Pancreas (tissue), 10 donors: Measurements from ENCODE around the gene NEO1. TPM values are rescaled to one million over a fixed set of nuclear protein-coding genes. Genes with fewer than 3 reads are reported as not detected.

Experiments used
- ATAC-seq, 4 donors: fragments of 200-7000 bp; cut with Tn5 transposase; one replicate each; pipeline versions ENCODE4 v1.8.0 to v1.9.1; 2020; ENCODE audit warnings: mild to moderate bottlenecking in 4 of 4, moderate library complexity in 4 of 4
- DNase-seq, 6 donors: peaks; one replicate each; pipeline ENCODE4 v3.0.0-alpha.2; 2020
- FAIRE-seq: peaks from 2 replicates; lab custom pipeline; 2012; peaks lifted over from hg19 to GRCh38; lab: Jason Lieb, UNC
- H3K27ac ChIP-seq, 4 donors: fragments of 200-600 bp; sonication (generic); 1 replicate in 3 of 4; 2 replicates in 1 of 4; pipeline versions ENCODE4 v1.5.0 to v1.8.0; 2020
- H3K27me3 ChIP-seq, 4 donors: fragments of 200-600 bp; one replicate each; pipeline ENCODE4 v1.8.0; 2021
- H3K36me3 ChIP-seq, 3 donors: fragments of 200-600 bp; sonication (generic) in 1 of 3; one replicate each; pipeline versions ENCODE4 v1.5.0 to v1.8.0; 2020 to 2021
- H3K4me1 ChIP-seq, 3 donors: fragments of 200-600 bp; one replicate each; pipeline ENCODE4 v1.8.0; 2021
- H3K4me3 ChIP-seq, 4 donors: fragments of 200-600 bp; sonication (generic) in 2 of 4; one replicate each; pipeline versions ENCODE4 v1.5.0 to v1.8.0; 2020 to 2021
- H3K9me3 ChIP-seq, 4 donors: fragments of 200-600 bp; one replicate each; pipeline ENCODE4 v1.8.0; 2021
- WGBS, 2 donors: extraction: QIAGEN DNeasy Blood & Tissue Kit; methylation state at CpG; one replicate each; pipeline ENCODE4 v1.1.7; 2013; 5-methylcytosine and 5-hydroxymethylcytosine counted together
- intact Hi-C, 3 donors: fragments of 100-400 bp; cut with DNase I; formaldehyde crosslinking; loops; one replicate each; pipeline versions ENCODE4 v1.11.1 to v1.14.2; 2022
- polyA plus RNA-seq, 2 donors: library from polyadenylated mRNA; stranded (reverse); fragments of 200-250 nt; gene quantifications; one replicate each; pipeline ENCODE4 v1.2.3, GENCODE V29; 2013
- total RNA-seq, 6 donors: library from RNA; stranded (reverse); fragmentation: NEBNext Ultra II Directional in 4 of 6; extraction: Animal tissue kit (Norgen Biotek cat#: 25700) in 4 of 6; gene quantifications; one replicate each; pipeline versions ENCODE4 v1.2.1 to v1.2.4, GENCODE V29; 2021 to 2023
- TF ChIP-seq, protein P1 (sequence below), 4 donors: fragments of 200-600 bp; sonication (generic) in 3 of 4; IDR thresholded peaks; one replicate each; pipeline versions ENCODE4 v1.5.0 to v1.8.0; 2021; ENCODE audit warnings: antibody characterized with exemption in 4 of 4
- donor health status: healthy with polysubstance abuse.
- donor health status: DM: no; HTN: no; CAD: no; lungs with moderate emphysema.
- donor health status: DM: no; HTN: no; CAD: no.
- donor health status: control.
- donor health status: control.
- donor health status: Bipolar disorder and iron deficiency.
- donor health status: DM: yes; HTN: yes; CAD: no.
- donor health status: DM: no; HTN: no; CAD: no.
- donor health status: DM: no; HTN: no; CAD: no.
- donor health status: DM: yes; HTN: yes; CAD: no.

NEO1 gene
- total and polyA plus RNA-seq, 8 donors: 7.1 to 30.7 (median 19.6) TPM

DNA sequence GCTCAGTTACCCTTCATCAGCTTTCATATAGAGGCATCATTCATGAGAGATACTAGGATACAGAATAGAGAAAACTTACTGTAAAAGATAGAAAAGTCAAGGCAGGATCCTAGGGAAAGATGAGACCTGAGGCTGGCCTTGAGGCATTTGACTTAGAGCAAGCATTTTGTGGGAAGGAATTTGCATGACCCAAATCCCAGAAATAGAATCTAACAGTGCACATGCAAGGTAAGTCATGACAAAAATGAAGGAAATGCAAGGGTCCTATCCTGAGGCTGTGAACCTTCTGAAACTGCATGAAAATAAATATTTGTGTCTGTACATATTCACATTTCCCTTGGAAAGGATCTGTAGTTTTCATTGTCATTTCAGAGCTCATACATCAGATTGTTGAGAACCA is 194.2 kb downstream of the NEO1 start:
- H3K4me1 ChIP-seq: no peaks in the 10 kb centered on the region
- no peak overlapping the region for H3K27ac ChIP-seq
- ATAC-seq (no peak), DNase-seq (no peak), FAIRE-seq (no peak)
- TF ChIP-seq, protein P1, sequence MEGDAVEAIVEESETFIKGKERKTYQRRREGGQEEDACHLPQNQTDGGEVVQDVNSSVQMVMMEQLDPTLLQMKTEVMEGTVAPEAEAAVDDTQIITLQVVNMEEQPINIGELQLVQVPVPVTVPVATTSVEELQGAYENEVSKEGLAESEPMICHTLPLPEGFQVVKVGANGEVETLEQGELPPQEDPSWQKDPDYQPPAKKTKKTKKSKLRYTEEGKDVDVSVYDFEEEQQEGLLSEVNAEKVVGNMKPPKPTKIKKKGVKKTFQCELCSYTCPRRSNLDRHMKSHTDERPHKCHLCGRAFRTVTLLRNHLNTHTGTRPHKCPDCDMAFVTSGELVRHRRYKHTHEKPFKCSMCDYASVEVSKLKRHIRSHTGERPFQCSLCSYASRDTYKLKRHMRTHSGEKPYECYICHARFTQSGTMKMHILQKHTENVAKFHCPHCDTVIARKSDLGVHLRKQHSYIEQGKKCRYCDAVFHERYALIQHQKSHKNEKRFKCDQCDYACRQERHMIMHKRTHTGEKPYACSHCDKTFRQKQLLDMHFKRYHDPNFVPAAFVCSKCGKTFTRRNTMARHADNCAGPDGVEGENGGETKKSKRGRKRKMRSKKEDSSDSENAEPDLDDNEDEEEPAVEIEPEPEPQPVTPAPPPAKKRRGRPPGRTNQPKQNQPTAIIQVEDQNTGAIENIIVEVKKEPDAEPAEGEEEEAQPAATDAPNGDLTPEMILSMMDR (IDR thresholded peaks at IDR 0.05): no peak
- intact Hi-C loops: no loop called here
- no peak overlapping the region for H3K4me3 ChIP-seq
- peaks cover 0 to 22% (median 0%) of the 10 kb centered on the region in 3 donors for H3K36me3 ChIP-seq
- no peaks in the 10 kb centered on the region for H3K9me3 ChIP-seq
- H3K27me3 ChIP-seq: no peaks in the 10 kb centered on the region

DNA sequence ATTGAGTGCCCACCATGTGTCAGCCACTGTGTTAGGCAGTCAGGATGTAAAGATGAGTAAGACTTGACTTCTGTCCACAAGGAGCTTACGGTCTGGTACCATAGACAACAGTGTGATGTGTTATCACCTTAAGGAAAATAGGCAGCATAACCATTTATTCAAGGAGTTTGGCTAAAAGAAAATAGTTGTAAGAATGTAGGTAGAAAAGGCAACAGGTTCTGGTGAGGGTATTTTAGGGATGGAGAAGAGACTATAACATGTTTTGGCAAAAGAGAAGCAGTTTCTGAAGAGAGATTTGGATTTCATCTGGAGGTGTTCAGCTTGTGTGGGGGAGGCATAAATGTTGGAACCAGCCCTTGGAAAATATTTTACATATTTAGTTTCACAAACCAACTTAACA is 194.6 kb downstream of the NEO1 start:
- TF ChIP-seq, protein P1 (IDR thresholded peaks at IDR 0.05): no peak
- Histone ChIP-seq H3K9me3 (no peaks in the 10 kb centered on the region), H3K36me3 (peaks cover 0 to 22% (median 0%) of the 10 kb centered on the region in 3 donors), H3K4me1 (no peaks in the 10 kb centered on the region), H3K27ac (no peak overlapping the region), H3K4me3 (no peak overlapping the region), H3K27me3 (no peaks in the 10 kb centered on the region)
- ATAC-seq (no peak), FAIRE-seq (no peak), DNase-seq (no peak)
- WGBS, 2 donors: 95 to 97% methylated on average over 1 of the region's 1 CpG
- intact Hi-C loops: no loop called here

DNA sequence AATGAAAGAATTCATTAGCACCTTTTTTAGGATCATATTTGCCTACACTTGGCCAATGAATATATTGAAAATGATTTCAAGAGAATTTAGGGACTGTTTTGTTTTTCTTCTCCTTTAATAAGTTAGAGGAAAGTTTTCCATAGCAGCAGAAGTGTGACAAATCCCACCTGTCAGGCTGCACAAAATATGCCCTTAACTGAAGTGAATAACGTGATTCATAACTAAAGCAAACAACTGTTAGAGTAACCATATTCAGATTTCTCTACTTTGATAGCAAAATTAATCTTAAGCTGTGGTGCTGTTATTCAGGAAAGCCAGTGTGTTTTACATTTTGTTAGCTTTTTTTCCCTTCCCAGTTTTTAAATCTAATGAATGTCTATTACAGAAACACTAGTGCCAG is 195.1 kb downstream of the NEO1 start:
- whole genome bisulfite sequencing, 2 donors: 46 to 51% methylated on average over 1 of the region's 1 CpG
- intact Hi-C loops: no loop called here

DNA sequence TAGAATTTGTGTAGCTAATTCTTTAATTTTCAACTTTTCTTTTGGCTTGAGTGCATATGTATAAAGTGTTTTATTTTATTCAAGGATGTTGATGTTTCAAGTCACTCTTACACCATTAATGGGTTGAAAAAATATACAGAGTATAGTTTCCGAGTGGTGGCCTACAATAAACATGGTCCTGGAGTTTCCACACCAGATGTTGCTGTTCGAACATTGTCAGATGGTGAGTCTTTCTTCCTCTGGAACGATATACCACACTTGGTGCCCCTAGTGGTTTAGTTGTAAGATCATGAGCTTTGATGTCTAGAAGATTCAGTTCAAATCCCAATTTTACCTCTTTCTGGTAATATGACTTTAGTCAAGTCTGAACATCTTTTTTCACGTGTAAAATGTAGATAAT is 197.2 kb downstream of the NEO1 start:
- WGBS, 2 donors: 91 to 92% methylated on average over 4 of the region's 4 CpGs
- FAIRE-seq (no peak), ATAC-seq (no peak), DNase-seq (no peak)
- no peak overlapping the region for H3K4me3 ChIP-seq
- H3K36me3 ChIP-seq: peaks cover 0 to 26% (median 0%) of the 10 kb centered on the region in 3 donors
- H3K27ac ChIP-seq: no peak overlapping the region
- H3K27me3 ChIP-seq: no peaks in the 10 kb centered on the region
- no peaks in the 10 kb centered on the region for H3K4me1 ChIP-seq
- intact Hi-C loops: no loop called here
- TF ChIP-seq, protein P1 (IDR thresholded peaks at IDR 0.05): no peak
- H3K9me3 ChIP-seq: no peaks in the 10 kb centered on the region

More for the DNA sequence above, 195.1 kb downstream of the NEO1 start:
- Histone ChIP-seq H3K4me1 (no peaks in the 10 kb centered on the region), H3K9me3 (no peaks in the 10 kb centered on the region), H3K27ac (no peak overlapping the region), H3K36me3 (peaks cover 0 to 22% (median 0%) of the 10 kb centered on the region in 3 donors), H3K4me3 (no peak overlapping the region), H3K27me3 (no peaks in the 10 kb centered on the region)
- DNase-seq (no peak), ATAC-seq (no peak), FAIRE-seq (no peak)
- TF ChIP-seq, protein P1 (IDR thresholded peaks at IDR 0.05): no peak

DNA sequence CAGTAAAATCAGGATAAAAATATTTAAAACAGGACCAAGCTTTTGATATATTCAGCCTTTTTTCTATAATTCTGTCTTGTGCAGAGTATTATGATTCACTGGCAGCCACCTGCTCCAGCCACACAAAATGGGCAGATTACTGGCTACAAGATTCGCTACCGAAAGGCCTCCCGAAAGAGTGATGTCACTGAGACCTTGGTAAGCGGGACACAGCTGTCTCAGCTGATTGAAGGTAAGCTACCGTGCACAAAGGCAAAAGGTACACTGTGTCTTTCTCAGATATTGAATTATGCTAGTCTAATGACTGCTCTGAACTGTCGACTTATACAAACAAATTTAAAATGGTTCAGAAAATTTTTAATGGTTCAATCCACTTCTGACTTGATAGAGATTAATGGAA is 202.3 kb downstream of the NEO1 start:
- FAIRE-seq (no peak), ATAC-seq (peak in 3 of 4 donors; percentile 30 to 87 (median 85)), DNase-seq (no peak)
- Histone ChIP-seq H3K27me3 (no peaks in the 10 kb centered on the region), H3K9me3 (no peaks in the 10 kb centered on the region), H3K27ac (no peak overlapping the region), H3K4me1 (no peaks in the 10 kb centered on the region), H3K4me3 (no peak overlapping the region), H3K36me3 (peaks cover 0 to 30% (median 0%) of the 10 kb centered on the region in 3 donors)
- WGBS, 2 donors: 87 to 91% methylated on average over 6 of the region's 6 CpGs
- intact Hi-C loops: no loop called here
- TF ChIP-seq, protein P1 (IDR thresholded peaks at IDR 0.05): no peak
